Activated CD8-positive, alpha-beta memory T cell treated with anti-CD3 and anti-CD28 coated beads for 1 hour (primary cell): ENCODE results near the gene CCDC85C.

Experiments used
- DNase-seq, 2 donors: peaks; one replicate each; pipeline ENCODE4 v3.0.0-alpha.2; 2020; ENCODE audit warnings: low read depth in 1 of 2; ENCODE audit errors: extremely low read depth in 1 of 2

The CCDC85C gene

GRCh38 chr14:99574099-99574880, 29.7 kb downstream of the CCDC85C start:
- no peak for DNase-seq

- no peak for DNase-seq
Measured at GRCh38 chr14:99573436-99574098, 30.4 kb downstream of the CCDC85C start.

- no peak for DNase-seq
Measured at GRCh38 chr14:99573000-99573330, 31.0 kb downstream of the CCDC85C start.

GRCh38 chr14:99572173-99572999, 31.6 kb downstream of the CCDC85C start:
- no peak for DNase-seq

- DNase-seq: no peak
Measured at GRCh38 chr14:99571303-99571986, 32.6 kb downstream of the CCDC85C start.

- DNase-seq: no peak
Measured at GRCh38 chr14:99570544-99571302, 33.3 kb downstream of the CCDC85C start.

GRCh38 chr14:99569725-99570543, 34.1 kb downstream of the CCDC85C start:
- no peak for DNase-seq

GRCh38 chr14:99568567-99569560, 35.1 kb downstream of the CCDC85C start:
- no peak for DNase-seq

- no peak for DNase-seq
Measured at GRCh38 chr14:99566390-99567354, 37.3 kb downstream of the CCDC85C start.

- DNase-seq: no peak
Measured at GRCh38 chr14:99566009-99566389, 38.0 kb downstream of the CCDC85C start.

- no peak for DNase-seq
Measured at GRCh38 chr14:99565383-99565782, 38.6 kb downstream of the CCDC85C start.

GRCh38 chr14:99564926-99565259, 39.1 kb downstream of the CCDC85C start:
- no peak for DNase-seq

- DNase-seq: no peak
Measured at GRCh38 chr14:99564256-99564925, 39.6 kb downstream of the CCDC85C start.

GRCh38 chr14:99563749-99564129, 40.3 kb downstream of the CCDC85C start:
- no peak for DNase-seq

- no peak for DNase-seq
Measured at GRCh38 chr14:99562856-99563748, 40.9 kb downstream of the CCDC85C start.

GRCh38 chr14:99561864-99562263, 42.1 kb downstream of the CCDC85C start:
- DNase-seq: no peak
